Fibroblast of lung (primary cell): ENCODE measurements around the gene STARD3NL.

ENCODE experiments used
- EZH2 ChIP-seq: IDR thresholded peaks from 2 replicates; pipeline ENCODE4 v1.5.1; 2012; ENCODE audit warnings: low read length, control low read depth, mild to moderate bottlenecking; ENCODE audit errors: missing control alignments
- TF ChIP-seq, protein P1 (sequence below), 2 donors: IDR thresholded peaks in 1 of 2; conservative IDR thresholded peaks in 1 of 2; 1 replicate in 1 of 2; 2 replicates in 1 of 2; pipeline ENCODE4 v1.5.1; 2011 to 2012; ENCODE audit warnings: low read length in 2 of 2, control low read depth in 1 of 2, inconsistent platforms in 1 of 2, low read depth in 1 of 2, mild to moderate bottlenecking in 1 of 2

GRCh38 chr7:38169847-38170246, 8.2 kb upstream of the STARD3NL start:
- TF ChIP-seq, protein P1, sequence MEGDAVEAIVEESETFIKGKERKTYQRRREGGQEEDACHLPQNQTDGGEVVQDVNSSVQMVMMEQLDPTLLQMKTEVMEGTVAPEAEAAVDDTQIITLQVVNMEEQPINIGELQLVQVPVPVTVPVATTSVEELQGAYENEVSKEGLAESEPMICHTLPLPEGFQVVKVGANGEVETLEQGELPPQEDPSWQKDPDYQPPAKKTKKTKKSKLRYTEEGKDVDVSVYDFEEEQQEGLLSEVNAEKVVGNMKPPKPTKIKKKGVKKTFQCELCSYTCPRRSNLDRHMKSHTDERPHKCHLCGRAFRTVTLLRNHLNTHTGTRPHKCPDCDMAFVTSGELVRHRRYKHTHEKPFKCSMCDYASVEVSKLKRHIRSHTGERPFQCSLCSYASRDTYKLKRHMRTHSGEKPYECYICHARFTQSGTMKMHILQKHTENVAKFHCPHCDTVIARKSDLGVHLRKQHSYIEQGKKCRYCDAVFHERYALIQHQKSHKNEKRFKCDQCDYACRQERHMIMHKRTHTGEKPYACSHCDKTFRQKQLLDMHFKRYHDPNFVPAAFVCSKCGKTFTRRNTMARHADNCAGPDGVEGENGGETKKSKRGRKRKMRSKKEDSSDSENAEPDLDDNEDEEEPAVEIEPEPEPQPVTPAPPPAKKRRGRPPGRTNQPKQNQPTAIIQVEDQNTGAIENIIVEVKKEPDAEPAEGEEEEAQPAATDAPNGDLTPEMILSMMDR (conservative IDR thresholded peaks at IDR 0.05 in 1 of 2, IDR thresholded peaks at IDR 0.05 in 1 of 2; ENCODE audit: low read depth in 1 of 2, low read length in 2 of 2), result no peak
- no peak for TF ChIP-seq EZH2
